NCI-H524 treated with DMSO at 0.1 percent for 48 hours (cell line): ENCODE results near the gene PLEK2.
"Not testable (repeated sequence)": the region's sequence is repeated elsewhere in the genome, so short reads cannot be mapped to it uniquely, and the experiment has no call there.

Experiments used
- DNase-seq: peaks from one replicate; lab custom pipeline; 2025; lab: John Stamatoyannopoulos, UW

Gene PLEK2

GRCh38 chr14:67428501-67429031 lies 16.6 kb upstream of the PLEK2 start:
- no peak for DNase-seq

DNA sequence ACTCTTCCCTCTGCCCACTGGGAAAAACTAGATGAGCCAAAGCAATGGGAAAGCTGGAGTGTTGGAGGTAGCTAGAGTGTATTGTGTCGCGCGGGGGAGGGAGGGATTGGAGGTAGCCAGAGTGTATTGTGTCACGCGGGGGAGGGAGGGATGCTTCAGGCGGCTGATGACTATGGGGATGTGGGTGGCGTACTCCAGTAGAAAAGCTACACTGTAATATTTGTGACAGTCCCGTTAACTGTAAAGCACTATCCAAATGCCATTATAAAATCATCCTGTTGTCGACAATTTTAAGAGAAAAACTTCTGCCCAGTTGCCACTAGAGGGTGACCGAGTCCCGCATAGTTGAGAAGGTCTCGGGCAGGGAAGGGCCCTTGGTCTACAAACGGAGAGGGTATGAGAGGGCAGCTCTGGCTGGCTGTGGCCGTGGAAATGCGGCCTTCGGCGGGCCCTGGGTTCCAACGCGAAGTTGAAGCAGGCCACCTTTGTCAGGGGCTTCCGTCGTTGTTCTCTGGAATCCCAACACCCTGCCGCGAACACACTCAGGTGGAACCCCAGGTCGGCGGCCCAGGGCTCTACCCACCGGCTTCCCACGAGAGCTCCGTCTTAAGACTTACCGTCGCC lies 15.1 kb upstream of the PLEK2 start:
- peak; percentile 52 for DNase-seq

- DNase-seq: no peak
These were observed 14.2 kb upstream of the PLEK2 start for GRCh38 chr14:67426161-67426560.

GRCh38 chr14:67425608-67426007 lies 13.6 kb upstream of the PLEK2 start:
- DNase-seq: no peak

- DNase-seq: no peak
These were observed 12.6 kb upstream of the PLEK2 start for GRCh38 chr14:67424539-67424938.

GRCh38 chr14:67423424-67423823 lies 11.5 kb upstream of the PLEK2 start:
- no peak for DNase-seq

DNA sequence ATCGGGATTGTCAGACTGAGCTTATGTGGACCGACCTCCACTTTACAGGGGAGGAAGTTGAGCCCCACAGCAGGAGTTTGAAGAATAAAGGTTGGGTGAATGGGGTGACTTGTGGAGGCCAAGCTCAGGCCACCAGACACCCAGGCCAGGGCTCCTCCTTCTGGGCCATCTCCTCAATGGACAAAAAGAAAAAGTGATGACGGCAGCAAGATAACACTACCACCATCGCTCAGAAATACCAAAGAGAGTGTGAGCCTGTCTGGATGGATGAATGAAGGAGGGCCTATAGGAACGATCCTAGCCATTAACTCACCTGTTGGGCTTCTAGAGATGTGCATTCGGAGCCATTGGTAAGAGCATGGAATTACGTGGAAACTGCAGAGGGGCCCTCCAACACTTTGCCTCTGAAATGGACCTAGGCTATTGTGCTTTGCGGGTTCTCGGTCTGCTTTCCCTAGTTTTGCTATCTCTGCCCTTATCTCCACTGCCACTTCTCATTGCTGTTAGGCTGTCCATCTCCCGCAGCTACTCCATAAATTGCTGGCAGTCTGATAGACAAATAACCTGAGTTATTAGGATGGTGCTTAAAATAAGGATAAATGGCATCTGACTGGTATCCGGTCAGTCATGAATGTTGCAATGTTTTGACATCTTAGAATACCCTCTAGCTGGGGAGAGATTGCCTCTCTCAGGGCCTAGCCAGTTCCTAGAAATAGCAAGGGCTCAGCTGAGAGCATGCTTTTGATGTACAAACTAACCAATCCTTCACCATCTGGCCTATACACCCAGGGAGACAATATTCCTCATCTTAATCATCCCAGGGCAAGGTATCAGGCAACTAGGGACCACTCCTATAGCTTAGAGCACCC lies 9.6 kb upstream of the PLEK2 start:
- no peak for DNase-seq

DNA sequence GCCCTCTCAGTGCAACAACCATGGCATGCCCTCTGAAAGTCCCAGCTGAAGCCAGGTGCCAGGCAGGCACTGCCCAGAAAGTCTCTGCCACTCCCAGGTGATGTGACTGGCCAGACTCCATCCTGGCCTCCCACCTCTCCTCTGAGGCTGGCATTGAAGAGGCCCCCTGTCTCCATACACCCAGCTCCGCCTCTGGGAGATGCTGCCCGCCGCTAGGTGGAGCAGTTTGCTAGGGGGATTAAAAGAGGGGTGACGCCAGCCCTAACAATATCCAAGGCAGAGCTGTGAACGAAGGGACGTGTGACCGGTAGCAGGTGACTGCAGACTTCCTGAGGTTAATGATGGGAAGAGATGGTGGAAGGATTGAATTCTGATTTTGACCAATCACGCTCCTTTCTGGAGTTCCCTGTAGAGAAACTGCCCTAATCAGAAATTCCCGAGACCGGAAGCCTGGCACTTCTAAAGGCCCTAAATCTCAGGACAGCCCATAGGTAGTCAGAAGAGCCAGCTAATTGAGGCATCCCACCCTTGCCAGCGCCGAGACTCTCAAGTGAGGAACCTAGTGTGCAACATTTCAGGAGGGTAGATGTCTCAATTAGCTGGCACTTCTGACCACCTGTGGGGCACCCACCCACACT lies 8.3 kb upstream of the PLEK2 start:
- DNase-seq: no peak

- no peak for DNase-seq
These were observed 6.6 kb upstream of the PLEK2 start for GRCh38 chr14:67418401-67419191.

DNA sequence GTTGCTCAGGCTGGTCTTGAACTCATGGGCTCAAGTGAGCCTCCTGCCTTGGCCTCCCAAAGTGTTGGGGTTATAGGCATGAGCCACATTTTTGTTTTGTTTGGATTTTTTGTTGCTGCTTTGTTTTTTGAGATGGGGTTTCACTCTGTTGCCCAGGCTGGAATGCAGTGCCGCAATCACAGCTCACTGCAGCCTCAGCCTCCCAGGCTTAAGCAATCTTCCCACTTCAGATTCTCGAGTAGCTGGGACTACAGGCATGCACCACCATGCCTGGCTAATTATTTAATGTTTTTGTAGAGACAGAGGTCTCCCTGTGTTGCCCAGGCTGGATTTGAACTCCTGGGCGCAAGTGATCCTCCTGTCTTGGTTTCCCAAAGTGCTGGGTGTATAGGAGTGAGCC lies 5.7 kb upstream of the PLEK2 start:
- DNase-seq: no peak

DNA sequence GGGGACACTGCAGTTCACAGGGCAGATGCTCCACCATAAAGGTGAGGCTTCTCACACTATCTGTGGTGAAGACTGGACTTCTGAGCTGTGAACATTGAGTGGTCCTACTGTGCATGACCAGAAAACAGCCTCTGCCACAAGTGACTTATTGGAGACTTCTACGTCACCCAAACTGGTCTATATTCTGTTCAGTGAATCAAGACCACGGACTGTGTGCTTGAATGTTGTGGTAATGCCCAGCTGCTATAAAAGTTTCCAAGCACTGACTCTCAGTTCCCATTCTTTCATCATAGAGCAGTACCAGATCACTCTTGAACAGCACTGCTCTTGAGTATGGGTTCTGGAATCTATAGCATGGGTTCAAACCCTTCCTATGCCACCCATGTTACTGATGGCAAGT lies 4.8 kb upstream of the PLEK2 start:
- DNase-seq: no peak

DNA sequence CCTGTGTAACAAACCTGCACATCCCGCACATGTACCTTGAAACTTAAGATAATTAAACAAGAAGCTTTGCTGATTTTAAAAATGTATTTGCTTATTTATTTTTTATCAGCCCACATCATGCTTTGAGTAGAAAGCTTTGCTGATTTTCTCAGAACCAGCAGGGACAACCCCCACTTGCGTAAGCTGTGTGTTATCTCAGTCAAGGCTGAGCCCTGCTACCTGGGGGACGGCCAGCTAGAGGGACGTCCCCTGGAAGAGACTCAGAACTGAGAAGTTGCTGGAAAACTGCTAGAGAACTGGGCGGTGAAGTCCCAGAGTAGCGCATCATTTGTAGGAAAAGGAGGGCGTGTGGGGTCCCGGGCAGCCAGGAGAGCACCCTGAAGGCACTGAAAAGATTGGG lies 4.1 kb upstream of the PLEK2 start:
- no peak for DNase-seq

DNA sequence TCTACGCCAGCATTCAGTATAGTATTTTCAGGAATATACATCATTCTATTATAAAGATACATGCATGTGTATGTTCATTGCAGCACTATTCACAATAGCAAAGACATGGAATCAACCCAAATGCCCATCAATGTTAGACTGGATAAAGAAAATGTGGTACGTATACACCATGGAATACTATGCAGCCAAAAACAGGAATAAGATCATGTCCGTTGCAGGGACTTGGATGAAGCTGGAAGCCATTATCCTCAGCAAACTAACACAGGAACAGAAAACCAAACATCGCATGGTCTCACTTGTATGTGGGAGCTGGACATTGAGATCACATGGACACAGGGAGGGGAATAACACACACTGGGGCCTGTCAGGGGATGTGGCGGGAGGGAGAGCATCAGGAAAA lies 3.6 kb upstream of the PLEK2 start:
- not testable (repeated sequence) for DNase-seq

- DNase-seq: no peak
These were observed 2.1 kb upstream of the PLEK2 start for GRCh38 chr14:67413806-67414769.

DNA sequence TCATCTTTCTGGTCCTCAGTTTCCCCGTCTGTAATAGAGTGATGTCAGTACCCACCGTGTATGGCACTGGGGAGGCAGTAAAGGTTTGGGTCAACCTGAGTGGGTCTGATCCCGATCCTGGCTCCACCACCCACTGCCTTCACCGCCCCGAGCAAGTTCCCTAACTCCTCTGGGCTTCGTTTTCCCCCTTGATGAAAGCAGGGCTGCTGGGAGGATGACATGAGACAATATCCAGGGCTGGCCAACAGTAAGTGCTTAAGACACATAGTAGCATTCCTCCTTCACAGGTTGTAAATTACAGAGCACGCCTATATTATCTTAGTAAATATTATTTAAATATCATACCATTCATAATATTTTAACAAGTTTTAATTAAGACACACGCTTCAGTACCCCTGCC lies 595 bp downstream of the PLEK2 start:
- DNase-seq: no peak

GRCh38 chr14:67410313-67410712 lies 1.7 kb downstream of the PLEK2 start:
- DNase-seq: no peak

DNA sequence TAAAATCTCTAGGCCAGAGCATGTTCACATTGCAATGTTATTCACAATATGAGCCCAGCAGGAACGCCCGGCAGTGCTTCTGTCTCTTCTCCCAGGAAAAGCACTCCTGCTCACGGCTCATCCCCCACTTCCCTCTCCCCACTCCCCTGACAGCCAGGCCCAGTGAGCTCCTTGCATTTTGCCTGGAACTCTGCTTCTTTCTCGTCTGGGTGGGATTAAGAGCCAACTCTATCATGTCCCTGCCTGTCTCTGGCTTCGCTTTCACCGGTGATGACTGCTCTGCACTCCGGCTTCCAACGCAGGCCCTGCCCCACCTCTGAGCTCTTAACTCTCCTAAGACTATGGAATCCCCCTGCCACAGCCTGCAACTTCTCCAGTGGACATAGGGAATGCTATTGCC lies 2.5 kb downstream of the PLEK2 start:
- DNase-seq: no peak

DNA sequence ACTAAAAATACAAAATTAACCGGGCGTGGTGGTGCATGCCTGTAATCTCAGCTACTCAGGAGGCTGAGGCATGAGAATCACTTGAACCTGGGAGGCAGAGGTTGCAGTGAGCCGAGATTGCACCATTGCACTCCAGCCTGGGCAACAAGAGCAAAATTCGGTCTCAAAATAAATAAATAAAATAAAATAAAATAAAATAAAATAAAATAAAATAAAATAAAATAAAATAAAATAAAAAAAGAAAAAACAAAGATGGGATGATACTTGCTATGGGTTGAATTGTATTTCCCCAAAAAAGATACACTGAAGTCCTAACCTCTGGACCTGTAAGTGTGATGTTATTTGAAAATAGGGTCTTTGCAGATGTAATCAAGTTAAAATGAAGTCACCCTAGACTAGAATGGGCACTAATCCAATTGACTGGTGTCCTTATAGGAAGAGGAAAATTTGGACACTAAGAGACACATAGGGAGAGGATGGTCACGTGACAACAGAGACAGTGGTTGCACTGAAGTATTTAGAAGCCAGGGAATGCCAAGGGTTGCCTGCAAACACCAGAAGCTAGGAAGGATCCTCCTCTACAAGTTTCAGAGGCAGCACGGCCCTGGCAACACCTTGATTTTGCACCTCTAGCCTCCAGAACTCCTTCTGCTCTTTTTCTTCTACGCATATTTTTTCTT lies 3.7 kb downstream of the PLEK2 start:
- not testable (repeated sequence) for DNase-seq

DNA sequence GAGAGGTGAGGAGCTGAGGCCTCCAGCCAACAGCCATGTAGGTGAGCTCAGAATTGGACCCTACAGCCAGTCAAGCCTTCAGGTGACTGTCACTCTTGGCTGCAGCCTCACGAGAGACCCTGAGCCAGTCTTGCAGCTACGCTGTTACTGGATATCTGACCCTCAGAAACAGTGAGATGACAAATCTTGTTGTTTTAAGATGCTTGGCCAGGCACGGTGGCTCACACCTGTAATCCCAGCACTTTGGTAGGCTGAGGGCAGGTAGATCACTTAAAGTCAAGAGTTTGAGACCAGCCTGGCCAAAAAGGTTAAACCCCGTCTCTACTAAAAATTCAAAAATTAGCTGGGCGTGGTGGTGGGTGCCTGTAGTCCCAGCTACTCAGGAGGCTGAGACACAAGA lies 6.2 kb downstream of the PLEK2 start:
- no peak for DNase-seq

DNA sequence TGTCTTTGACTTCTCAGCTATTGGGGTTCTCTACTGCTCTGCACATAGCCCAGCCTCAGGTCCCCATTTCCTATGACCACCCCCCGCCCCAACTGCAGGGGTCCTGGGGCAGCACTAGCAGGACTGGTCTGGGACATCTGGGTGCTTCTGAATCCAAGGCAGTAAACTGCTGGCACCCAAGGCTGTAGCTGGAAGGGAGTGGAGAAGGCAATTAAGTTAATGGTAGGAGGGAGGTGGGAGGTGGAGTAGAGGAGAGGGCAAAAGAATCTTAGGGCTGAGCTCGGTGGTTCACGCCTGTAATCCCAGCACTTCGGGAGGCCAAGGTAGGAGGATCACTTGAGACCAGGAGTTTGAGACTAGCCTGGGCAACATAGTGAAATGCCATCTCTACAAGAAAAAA lies 11.5 kb downstream of the PLEK2 start:
- DNase-seq: no peak
